ENCODE measurements around the gene ZNF524. TPM values are rescaled to one million over a fixed set of nuclear protein-coding genes. Genes with fewer than 3 reads are reported as not detected.

Gene ZNF524
- total and polyA plus RNA-seq, 9 of the 15 experiments (the other 6 are each of a cell fraction or from before 2014, with no cell fraction given) = 0.08 to 15.6 (median 2.9) TPM

GRCh38 chr19:55605207-55605636 is 5.1 kb downstream of the ZNF524 start (continued):
- TF ChIP-seq REST (IDR thresholded peaks at IDR 0.05; ENCODE audit: borderline replicate concordance) (no peak), REST (CRISPR knock-in tag; IDR thresholded peaks at IDR 0.05; ENCODE audit: low read depth) (no peak), MBD1 (CRISPR knock-in tag; IDR thresholded peaks at IDR 0.05) (no peak), ZNF639 (CRISPR knock-in tag; conservative IDR thresholded peaks at IDR 0.05 in 1 of 2, IDR thresholded peaks at IDR 0.05 in 1 of 2) (peak in 1 of 2 experiments; percentile 96; a peak in 2 of 4 replicates), L3MBTL2 (IDR thresholded peaks at IDR 0.05) (peak; percentile 76), MAFF (IDR thresholded peaks at IDR 0.05; ENCODE audit: low read length) (no peak), KAT2B (IDR thresholded peaks at IDR 0.05; ENCODE audit: low read depth, low read length) (no peak), ZBTB11 (CRISPR knock-in tag; IDR thresholded peaks at IDR 0.05) (peak in 2 of 3 experiments; percentile 19 to 92; a peak in 3 of 6 replicates), HNRNPH1 (optimal IDR thresholded peaks at IDR 0.05; ENCODE audit: low read depth, low read length) (no peak), DMBX1 (CRISPR knock-in tag; IDR thresholded peaks at IDR 0.05; ENCODE audit: borderline replicate concordance) (no peak), ETV1 (tag; conservative IDR thresholded peaks at IDR 0.05; ENCODE audit: low read depth) (0 out of 2 replicates have a peak, but pooled peaks have one; percentile 14)
